Measurements from ENCODE around the gene MRFAP1.
A peak's percentile ranks its signal among the peaks of the same experiment; 100 is the strongest.
"Not testable (repeated sequence)": the region's sequence is repeated elsewhere in the genome, so short reads cannot be mapped to it uniquely, and the experiment has no call there.

MRFAP1 gene

DNA sequence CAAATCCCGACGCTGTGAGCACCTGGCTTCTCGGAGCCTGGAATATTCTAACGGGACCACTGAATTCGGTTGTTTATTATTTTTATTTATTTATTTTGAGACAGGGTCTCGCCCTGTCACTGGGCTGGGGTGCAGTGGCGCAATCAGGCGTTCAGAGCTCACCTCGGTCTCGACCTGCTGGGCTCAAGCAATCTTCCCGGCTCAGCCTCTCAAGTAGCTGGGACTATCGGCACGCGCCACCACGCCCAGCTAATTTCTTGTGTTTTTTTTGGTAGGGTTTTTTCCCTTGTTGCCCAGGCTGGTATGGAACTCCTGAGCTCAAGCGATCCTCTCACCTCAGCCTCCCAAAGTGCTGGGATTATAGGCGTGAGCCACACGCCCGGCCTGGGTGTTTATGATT, 31.6 kb downstream of the MRFAP1 start:
- Histone ChIP-seq H4K20me1 (peaks cover 18 to 31% (median 29%) of the 10 kb centered on the region in 11 experiments; a peak in 20 of 22 replicates), H3K9me3 (replicated peaks in 1 of 11) (peaks cover 0 to 12% (median 4%) of the 10 kb centered on the region in 11 experiments; a peak in 10 of 22 replicates), H3K4me1 (peaks cover 24 to 31% (median 26%) of the 10 kb centered on the region in 10 experiments), H3K36me3 (peaks cover 0 to 21% (median 15%) of the 10 kb centered on the region in 11 experiments; a peak in 12 of 22 replicates), H3K4me2 (no peak overlapping the region), H3K27ac (no peak overlapping the region), H3K4me3 (no peak overlapping the region), H3K27me3 (no peaks in the 10 kb centered on the region), H3K9ac (no peak overlapping the region)
- no peak for TF ChIP-seq Cebpa-rat (IDR thresholded peaks at IDR 0.05)

GRCh38 chr4:6672541-6673190, 32.2 kb downstream of the MRFAP1 start:
- H3K4me3 ChIP-seq, result peak overlapping the region in 6 of 10 experiments; percentile 83 to 86 (median 86); a peak in 5 of 20 replicates
- peaks cover 0 to 26% (median 15%) of the 10 kb centered on the region in 11 experiments; a peak in 12 of 22 replicates for H3K36me3 ChIP-seq
- H3K27ac ChIP-seq, result peak overlapping the region in 8 of 11 experiments; percentile 88 to 95 (median 92); a peak in 14 of 22 replicates
- H3K27me3 ChIP-seq; H3K9ac ChIP-seq; H3K9me3 ChIP-seq (replicated peaks in 1 of 11): not testable (repeated sequence)
- peaks cover 29 to 37% (median 31%) of the 10 kb centered on the region in 10 experiments for H3K4me1 ChIP-seq
- H4K20me1 ChIP-seq, result peaks cover 23 to 36% (median 32%) of the 10 kb centered on the region in 11 experiments; a peak in 20 of 22 replicates
- H3K4me2 ChIP-seq, result peak overlapping the region in 7 of 11 experiments; percentile 67 to 98 (median 94); a peak in 12 of 22 replicates

GRCh38 chr4:6673191-6673659, 32.7 kb downstream of the MRFAP1 start:
- peaks cover 25 to 41% (median 33%) of the 10 kb centered on the region in 11 experiments; a peak in 20 of 22 replicates for H4K20me1 ChIP-seq
- peaks cover under 1 to 29% (median 16%) of the 10 kb centered on the region in 11 experiments; a peak in 16 of 22 replicates for H3K36me3 ChIP-seq
- H3K9me3 ChIP-seq (replicated peaks in 1 of 11); H3K27me3 ChIP-seq: not testable (repeated sequence)
- H3K9ac ChIP-seq, result peak overlapping the region; percentile 72 to 95 (median 90); a peak in 21 of 22 replicates
- H3K4me1 ChIP-seq, result peaks cover 32 to 42% (median 36%) of the 10 kb centered on the region in 10 experiments
- peak overlapping the region; percentile 69 to 86 (median 84) for H3K4me3 ChIP-seq
- peak overlapping the region; percentile 57 to 95 (median 91); a peak in 21 of 22 replicates for H3K27ac ChIP-seq
- peak overlapping the region; percentile 67 to 98 (median 96) for H3K4me2 ChIP-seq

GRCh38 chr4:6673660-6674499, 33.4 kb downstream of the MRFAP1 start:
- Histone ChIP-seq H3K36me3 (peaks cover 3 to 35% (median 22%) of the 10 kb centered on the region in 11 experiments; a peak in 17 of 22 replicates), H3K9ac (peak overlapping the region; percentile 79 to 95 (median 90)), H3K4me3 (peak overlapping the region; percentile 69 to 86 (median 84)), H3K4me2 (peak overlapping the region; percentile 86 to 98 (median 96)), H3K4me1 (peaks cover 32 to 46% (median 42%) of the 10 kb centered on the region in 10 experiments), H3K27me3 (no peaks in the 10 kb centered on the region), H4K20me1 (peaks cover 25 to 47% (median 33%) of the 10 kb centered on the region in 11 experiments; a peak in 20 of 22 replicates), H3K27ac (peak overlapping the region; percentile 57 to 95 (median 91)), H3K9me3 (replicated peaks in 1 of 11) (peaks cover 0 to 12% (median 4%) of the 10 kb centered on the region in 11 experiments; a peak in 9 of 22 replicates)
- TF ChIP-seq Cebpa-rat (IDR thresholded peaks at IDR 0.05), result no peak

- H4K20me1 ChIP-seq, result peaks cover 25 to 54% (median 33%) of the 10 kb centered on the region in 11 experiments; a peak in 20 of 22 replicates
- no peak for TF ChIP-seq Cebpa-rat (IDR thresholded peaks at IDR 0.05)
- H3K27me3 ChIP-seq, result no peaks in the 10 kb centered on the region
- peak overlapping the region; percentile 69 to 86 (median 84) for H3K4me3 ChIP-seq
- H3K4me1 ChIP-seq, result peaks cover 32 to 51% (median 46%) of the 10 kb centered on the region in 10 experiments
- H3K4me2 ChIP-seq, result peak overlapping the region; percentile 86 to 98 (median 96)
- peaks cover 0 to 16% (median 4%) of the 10 kb centered on the region in 11 experiments; a peak in 11 of 22 replicates for H3K9me3 ChIP-seq (replicated peaks in 1 of 11)
- peak overlapping the region; percentile 56 to 95 (median 91); a peak in 21 of 22 replicates for H3K27ac ChIP-seq
- H3K9ac ChIP-seq, result peak overlapping the region; percentile 79 to 95 (median 90)
- H3K36me3 ChIP-seq, result peaks cover 3 to 43% (median 29%) of the 10 kb centered on the region in 11 experiments; a peak in 18 of 22 replicates
Observed at GRCh38 chr4:6674500-6675149, 34.1 kb downstream of the MRFAP1 start.

DNA sequence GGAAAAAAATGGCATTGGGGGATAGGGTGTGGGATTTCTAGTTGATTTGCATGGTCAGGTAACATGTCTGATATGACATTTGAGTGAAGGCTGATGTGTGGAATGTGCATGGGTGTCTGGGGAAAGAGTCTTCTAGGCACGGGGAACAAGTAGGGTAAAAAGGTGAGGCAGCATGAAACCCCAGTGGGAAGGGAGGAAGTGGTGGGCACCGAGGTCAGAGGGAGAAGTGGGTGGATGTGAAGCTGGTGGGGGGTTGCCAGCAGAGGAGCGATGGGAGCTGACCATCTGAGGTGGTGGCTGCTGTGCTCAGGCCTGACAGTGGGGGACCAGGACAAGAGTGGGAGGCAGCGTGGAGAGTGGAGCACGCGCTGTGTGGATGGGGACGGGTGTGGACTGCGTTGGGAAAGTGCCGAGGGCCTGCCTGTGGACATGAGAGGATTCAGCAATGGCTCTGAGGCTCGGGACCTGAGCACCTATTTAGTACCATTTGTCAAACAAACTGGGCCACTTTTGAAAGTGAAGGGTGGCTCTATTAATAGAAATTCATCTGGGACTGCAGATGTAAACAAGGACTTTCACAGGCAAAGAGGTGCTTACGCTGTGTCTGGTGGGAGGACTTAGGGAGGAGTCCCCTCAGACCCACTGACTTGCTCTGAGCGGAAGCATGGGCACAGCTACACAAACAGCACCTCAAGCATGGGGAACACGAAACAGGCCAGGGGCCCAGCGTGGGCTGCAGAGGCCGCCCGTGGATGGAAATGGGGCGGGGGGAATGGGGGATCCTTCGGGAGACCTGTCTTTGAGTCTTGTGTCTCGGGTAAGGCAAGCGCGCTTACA, 36.5 kb downstream of the MRFAP1 start:
- no peaks in the 10 kb centered on the region for H3K27me3 ChIP-seq
- peaks cover 25 to 61% (median 33%) of the 10 kb centered on the region in 11 experiments; a peak in 20 of 22 replicates for H4K20me1 ChIP-seq
- peak overlapping the region in 10 of 11 experiments; percentile 9 to 95 (median 91); a peak in 19 of 22 replicates for H3K27ac ChIP-seq
- H3K4me1 ChIP-seq, result peaks cover 32 to 54% (median 46%) of the 10 kb centered on the region in 10 experiments
- H3K9ac ChIP-seq, result peak overlapping the region; percentile 79 to 95 (median 90); a peak in 21 of 22 replicates
- H3K9me3 ChIP-seq (replicated peaks in 1 of 11), result peaks cover 0 to 24% (median 6%) of the 10 kb centered on the region in 11 experiments; a peak in 15 of 22 replicates
- peak overlapping the region; percentile 6 to 86 (median 84); a peak in 19 of 20 replicates for H3K4me3 ChIP-seq
- peaks cover 10 to 54% (median 38%) of the 10 kb centered on the region in 11 experiments; a peak in 21 of 22 replicates for H3K36me3 ChIP-seq
- no peak for TF ChIP-seq Cebpa-rat (IDR thresholded peaks at IDR 0.05)
- H3K4me2 ChIP-seq, result peak overlapping the region; percentile 86 to 98 (median 96)

- H3K27me3 ChIP-seq, result no peaks in the 10 kb centered on the region
- no peak for TF ChIP-seq Cebpa-rat (IDR thresholded peaks at IDR 0.05)
- H3K4me2 ChIP-seq, result no peak overlapping the region
- no peak overlapping the region for H3K4me3 ChIP-seq
- H4K20me1 ChIP-seq, result peaks cover 18 to 47% (median 24%) of the 10 kb centered on the region in 11 experiments; a peak in 20 of 22 replicates
- peak overlapping the region in 1 of 11 experiments; percentile 1; a peak in 1 of 22 replicates for H3K27ac ChIP-seq
- peaks cover 24 to 48% (median 41%) of the 10 kb centered on the region in 10 experiments for H3K4me1 ChIP-seq
- peaks cover 10 to 49% (median 33%) of the 10 kb centered on the region in 11 experiments; a peak in 21 of 22 replicates for H3K36me3 ChIP-seq
- H3K9me3 ChIP-seq (replicated peaks in 1 of 11), result peaks cover 0 to 15% (median 4%) of the 10 kb centered on the region in 11 experiments; a peak in 9 of 22 replicates
- no peak overlapping the region for H3K9ac ChIP-seq
Observed at GRCh38 chr4:6680372-6681034, 40.0 kb downstream of the MRFAP1 start.
